GM19463 (cell line): ENCODE measurements around the gene RBL2.
"Not testable (repeated sequence)": the region's sequence is repeated elsewhere in the genome, so short reads cannot be mapped to it uniquely, and the experiment has no call there.

Experiments
- ATAC-seq: cut with Tn5 transposase; IDR thresholded peaks from one replicate; pipeline ENCODE4 v1.9.1; 2021; ENCODE audit warnings: mild to moderate bottlenecking, moderate library complexity; ENCODE audit not compliant: unreplicated experiment

RBL2 gene

GRCh38 chr16:53529513-53529912, 95.2 kb downstream of the RBL2 start:
- ATAC-seq = no peak

GRCh38 chr16:53530046-53530445, 95.8 kb downstream of the RBL2 start:
- no peak for ATAC-seq

- no peak for ATAC-seq
Observed at GRCh38 chr16:53530741-53531140, 96.5 kb downstream of the RBL2 start.

GRCh38 chr16:53534206-53534605, 99.9 kb downstream of the RBL2 start:
- ATAC-seq = no peak

DNA sequence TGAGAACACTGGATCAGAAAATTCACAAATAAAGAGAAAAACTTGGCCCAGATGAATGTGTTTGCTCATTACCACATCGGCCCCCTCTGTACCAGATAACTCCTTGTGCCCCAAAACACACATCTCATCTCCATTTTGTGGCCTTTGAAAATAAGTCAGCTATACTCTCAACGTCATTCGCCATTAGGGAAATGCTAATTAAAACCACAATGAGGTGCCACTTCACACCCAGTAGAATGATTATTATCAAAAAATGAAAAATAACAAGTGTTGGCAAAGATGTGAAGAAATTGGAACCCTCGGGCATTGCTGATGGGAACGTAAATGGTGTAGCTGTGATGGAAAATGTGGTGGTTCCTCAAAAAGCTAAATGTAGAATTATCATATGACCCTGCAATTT, 103.4 kb downstream of the RBL2 start:
- no peak for ATAC-seq

DNA sequence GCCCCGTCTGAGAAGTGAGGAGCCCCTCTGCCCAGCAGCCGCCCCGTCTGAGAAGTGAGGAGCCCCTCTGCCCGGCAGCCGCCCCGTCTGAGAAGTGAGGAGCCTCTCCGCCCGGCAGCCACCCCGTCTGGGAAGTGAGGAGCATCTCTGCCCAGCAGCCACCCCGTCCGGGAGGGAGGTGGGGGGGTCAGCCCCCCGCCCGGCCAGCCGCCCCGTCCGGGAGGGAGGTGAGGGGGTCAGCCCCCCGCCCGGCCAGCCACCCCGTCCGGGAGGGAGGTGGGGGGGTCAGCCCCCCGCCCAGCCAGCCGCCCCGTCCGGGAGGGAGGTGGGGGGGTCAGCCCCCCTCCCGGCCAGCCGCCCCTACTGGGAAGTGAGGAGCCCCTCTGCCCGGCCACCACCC, 105.1 kb downstream of the RBL2 start:
- not testable (repeated sequence) for ATAC-seq

DNA sequence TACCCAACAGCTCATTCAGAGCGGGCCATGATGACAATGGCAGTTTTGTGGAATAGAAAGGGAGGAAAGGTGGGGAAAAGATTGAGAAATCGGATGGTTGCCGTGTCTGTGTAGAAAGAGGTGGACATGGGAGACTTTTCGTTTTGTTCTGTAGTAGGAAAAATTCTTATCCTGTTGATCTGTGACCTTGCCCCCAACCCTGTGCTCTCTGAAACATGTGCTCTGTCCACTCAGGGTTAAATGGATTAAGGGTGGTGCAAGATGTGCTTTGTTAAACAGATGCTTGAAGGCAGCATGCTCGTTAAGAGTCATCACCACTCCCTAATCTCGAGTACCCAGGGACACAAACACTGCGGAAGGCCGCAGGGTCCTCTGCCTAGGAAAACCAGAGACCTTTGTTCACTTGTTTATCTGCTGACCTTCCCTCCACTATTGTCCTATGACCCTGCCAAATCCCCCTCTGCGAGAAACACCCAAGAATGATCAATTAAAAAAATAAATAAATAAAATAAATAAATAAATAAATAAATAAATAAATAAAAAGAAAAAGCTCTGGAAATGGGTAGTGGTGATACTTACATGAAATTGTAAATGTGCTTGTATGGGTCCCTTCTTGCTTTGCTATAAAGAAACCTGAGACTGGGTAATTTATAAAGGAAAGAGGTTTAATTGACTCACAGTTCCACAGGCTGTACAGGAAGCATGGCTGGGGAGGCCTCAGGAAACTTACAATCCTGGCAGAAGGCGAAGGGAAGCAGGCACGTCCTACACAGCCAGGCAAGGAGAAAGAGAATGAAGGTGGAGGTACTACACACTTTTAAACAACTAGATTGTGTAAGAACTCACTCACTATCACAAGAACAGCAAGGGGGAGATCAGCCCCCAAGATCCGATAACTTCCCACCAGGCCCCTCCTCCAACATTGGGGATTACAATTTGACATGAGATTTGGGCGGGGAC, 105.8 kb downstream of the RBL2 start:
- ATAC-seq = not testable (repeated sequence)
